GM21526 (cell line): Measurements from ENCODE around the gene ASCC1.
"Not testable (repeated sequence)": the region's sequence is repeated elsewhere in the genome, so short reads cannot be mapped to it uniquely, and the experiment has no call there.

ENCODE experiments used
- ATAC-seq: cut with Tn5 transposase; IDR thresholded peaks from one replicate; pipeline ENCODE4 v1.9.1; 2021; ENCODE audit warnings: moderate library complexity; ENCODE audit not compliant: unreplicated experiment, low FRiP score

Gene ASCC1

DNA sequence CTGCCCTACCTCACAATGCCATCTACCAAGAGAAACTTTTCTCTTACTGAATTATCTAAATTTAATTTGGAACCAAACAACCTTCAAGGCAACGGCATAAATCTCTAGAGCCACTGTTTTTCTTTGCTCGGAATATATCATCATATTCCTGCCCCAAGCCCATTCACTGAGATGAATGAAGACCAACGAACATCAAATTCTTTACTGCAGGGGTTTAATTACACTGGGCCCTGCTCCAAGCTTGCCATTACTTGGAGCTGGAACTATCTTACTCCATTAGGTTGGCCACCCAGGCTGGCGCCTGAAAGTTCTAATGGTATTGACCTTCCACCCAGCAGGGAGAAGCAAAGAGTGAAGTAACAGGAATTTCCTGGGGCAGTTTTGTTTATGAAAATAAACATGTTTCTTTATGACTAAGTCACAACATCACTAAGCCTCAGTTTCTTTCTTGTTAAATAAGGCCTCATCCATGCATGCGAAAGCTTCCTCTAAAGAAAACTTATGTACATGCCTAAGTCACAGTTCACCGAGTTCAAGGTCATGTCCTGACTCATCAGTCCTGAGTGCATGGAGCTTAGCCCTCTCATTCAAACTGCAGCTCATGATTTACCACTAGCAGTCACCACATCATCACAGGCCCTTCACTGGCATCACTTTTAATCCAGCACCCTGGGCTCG lies 42.3 kb downstream of the ASCC1 start:
- no peak for ATAC-seq

- no peak for ATAC-seq
These were observed 42.8 kb downstream of the ASCC1 start for GRCh38 chr10:72173262-72173618.

GRCh38 chr10:72171175-72171630 lies 44.9 kb downstream of the ASCC1 start:
- ATAC-seq: no peak

- no peak for ATAC-seq
These were observed 45.3 kb downstream of the ASCC1 start for GRCh38 chr10:72170733-72171132.

DNA sequence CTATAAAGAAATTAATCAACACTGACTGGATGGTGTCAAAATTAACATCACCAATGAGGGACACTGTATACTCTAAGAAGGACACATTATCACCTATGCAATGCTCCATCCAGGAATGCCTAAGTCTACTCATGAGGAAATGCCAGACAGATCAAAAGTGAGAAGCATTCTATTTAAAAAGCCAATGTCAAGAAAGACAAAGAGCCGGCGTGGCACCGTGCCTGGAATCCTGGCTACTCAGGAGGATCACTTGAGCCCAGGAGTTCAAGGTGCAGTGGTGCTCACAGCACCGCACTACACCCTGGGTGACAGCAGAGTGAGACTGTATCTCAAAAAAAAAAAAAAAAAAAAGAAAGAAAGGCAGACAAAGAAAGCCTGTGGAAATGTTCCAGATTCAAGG lies 45.8 kb downstream of the ASCC1 start:
- no peak for ATAC-seq

- no peak for ATAC-seq
These were observed 49.0 kb downstream of the ASCC1 start for GRCh38 chr10:72167118-72167517.

DNA sequence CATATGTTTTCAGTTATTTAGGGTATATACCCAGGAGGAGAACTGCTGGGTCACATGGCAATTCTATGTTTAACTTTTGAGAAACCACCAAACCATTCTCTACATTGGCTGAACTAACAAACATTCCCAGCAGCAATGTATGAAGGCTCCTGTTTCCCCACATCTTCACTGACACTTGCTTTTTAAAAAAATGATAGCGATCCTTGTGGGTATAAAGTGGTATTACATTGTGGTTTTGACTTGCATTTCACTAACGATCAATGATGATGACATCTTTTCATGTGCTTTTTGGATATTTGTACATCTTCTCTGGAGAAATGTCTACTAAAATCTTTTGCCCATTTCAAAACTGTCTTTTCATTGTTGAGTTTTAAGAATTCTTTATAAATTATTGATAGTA lies 51.5 kb downstream of the ASCC1 start:
- no peak for ATAC-seq

DNA sequence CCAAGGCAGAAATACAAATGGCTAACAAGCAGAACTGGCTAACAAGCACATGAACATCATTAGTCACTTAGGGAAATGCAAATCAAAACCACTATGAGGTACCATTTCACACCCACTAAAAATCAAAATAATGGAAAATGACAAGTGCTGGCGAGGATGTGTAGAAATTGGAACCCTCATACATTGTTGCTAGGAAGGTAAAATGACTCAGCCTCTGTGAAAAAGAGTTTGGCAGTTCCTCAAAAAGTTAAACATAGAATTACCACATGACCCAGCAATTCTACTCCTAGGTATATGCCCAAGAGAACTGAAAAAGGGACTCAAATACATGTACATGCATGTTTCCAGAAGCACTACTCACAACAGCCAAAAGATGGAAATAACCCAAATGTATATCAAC lies 53.1 kb downstream of the ASCC1 start:
- ATAC-seq: no peak

GRCh38 chr10:72158176-72158575 lies 57.9 kb downstream of the ASCC1 start:
- no peak for ATAC-seq

DNA sequence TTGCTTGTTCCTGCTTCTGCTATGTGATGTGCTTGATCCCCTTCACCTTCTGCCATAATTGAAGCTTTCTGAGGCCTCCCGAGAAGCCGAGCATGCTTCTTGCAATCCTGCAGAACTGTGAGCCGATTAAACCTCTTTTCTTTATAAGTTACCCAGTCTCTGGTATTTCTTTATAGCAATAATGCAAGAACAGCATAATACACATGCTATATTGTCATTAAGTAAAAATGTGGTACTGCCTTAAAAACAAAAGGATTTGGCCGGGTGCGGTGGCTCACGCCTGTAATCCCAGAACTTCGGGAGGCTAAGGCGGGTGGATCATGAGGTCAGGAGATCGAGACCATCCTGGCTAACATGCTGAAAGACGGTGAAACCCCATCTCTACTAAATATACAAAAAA lies 59.9 kb downstream of the ASCC1 start:
- ATAC-seq: no peak

GRCh38 chr10:72152286-72152685 lies 63.8 kb downstream of the ASCC1 start:
- ATAC-seq: no peak

GRCh38 chr10:72150746-72151478 lies 65.2 kb downstream of the ASCC1 start:
- ATAC-seq: not testable (repeated sequence)

DNA sequence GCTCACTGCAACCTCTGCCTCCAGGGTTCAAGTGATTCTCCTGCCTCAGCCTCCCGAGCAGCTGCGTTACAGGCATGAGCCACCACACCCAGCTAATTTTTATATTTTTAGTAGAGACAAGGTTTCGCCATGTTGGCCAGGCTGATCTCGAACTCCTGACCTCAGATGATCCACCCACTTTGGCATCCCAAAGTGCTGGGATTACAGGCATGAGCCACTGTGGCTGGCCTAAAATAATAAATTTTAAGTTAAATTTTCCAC lies 68.8 kb downstream of the ASCC1 start:
- ATAC-seq: not testable (repeated sequence)

GRCh38 chr10:72146559-72147323 lies 69.3 kb downstream of the ASCC1 start:
- no peak for ATAC-seq

- ATAC-seq: no peak
These were observed 70.0 kb downstream of the ASCC1 start for GRCh38 chr10:72146071-72146470.

DNA sequence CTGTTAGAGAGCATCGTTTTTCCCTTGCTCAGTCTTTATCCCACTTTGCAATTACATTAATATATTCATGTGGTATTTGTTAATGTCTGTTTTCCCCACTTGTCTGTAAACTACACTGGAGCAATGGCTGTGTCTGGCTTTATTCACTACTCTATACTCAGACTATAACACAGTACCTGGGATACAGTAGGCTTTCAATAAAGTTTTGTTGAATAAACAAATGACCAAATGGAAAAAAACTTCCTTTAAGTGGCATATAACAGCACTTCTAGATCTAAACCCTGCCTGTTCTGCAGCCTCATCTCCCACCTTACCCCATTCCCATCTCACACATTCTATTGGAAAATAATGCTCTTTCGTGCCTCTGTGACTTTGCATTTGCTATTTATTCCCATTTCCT lies 70.4 kb downstream of the ASCC1 start:
- no peak for ATAC-seq

DNA sequence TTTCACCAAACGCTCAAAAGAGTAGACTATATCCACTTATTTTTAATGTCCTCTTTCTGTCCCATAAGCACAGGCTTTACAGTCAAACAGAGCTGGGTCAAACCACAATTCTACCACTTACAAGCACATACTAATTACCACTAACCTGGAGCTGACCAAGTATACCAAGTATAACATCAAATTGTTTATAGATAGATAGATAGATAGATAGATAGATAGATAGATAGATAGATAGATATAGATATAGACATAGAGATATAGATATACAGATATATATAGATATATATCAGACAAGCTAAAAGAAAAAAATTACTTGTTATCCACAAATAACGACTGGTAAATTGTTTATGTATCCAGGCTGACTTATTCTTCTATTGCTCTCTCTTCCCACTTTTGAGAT lies 75.2 kb downstream of the ASCC1 start:
- ATAC-seq: no peak

DNA sequence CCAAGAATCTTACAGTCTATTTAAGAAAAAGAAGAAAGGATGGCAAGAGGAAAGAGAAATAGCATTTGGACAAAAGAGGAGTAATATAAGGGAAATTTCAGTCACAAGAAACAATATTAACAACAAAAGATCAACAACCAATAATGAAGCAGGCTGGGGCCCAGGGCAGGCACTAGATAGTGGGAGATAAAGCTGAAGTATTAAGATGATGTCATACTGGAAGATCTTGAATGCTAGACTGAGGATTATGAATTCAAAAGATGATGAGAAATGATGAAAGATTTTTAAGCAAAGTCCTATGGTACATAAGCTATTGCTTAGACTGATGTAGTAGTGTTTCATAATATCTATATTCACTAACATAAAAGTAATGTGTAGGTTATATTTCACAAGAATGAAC lies 75.9 kb downstream of the ASCC1 start:
- no peak for ATAC-seq

DNA sequence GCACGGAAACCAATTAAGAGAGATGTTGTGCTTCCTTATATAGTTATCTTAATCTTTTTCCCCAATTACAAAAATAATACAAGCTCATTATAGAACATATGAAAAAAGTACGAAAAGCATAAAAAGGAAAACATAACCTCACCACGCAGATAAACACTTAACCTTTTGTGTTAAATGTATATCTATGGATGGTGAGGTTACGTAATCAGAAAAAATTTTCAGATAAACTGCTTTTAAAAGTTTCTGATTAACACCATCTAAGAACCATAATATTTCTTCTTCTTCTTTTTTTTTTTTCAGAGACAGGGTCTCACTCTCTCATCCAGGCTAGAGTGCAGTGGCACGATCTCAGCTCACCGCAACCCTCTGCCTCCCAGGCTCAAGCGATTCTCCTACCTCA lies 78.5 kb downstream of the ASCC1 start:
- no peak for ATAC-seq

GRCh38 chr10:72136225-72136624 lies 79.9 kb downstream of the ASCC1 start:
- not testable (repeated sequence) for ATAC-seq

DNA sequence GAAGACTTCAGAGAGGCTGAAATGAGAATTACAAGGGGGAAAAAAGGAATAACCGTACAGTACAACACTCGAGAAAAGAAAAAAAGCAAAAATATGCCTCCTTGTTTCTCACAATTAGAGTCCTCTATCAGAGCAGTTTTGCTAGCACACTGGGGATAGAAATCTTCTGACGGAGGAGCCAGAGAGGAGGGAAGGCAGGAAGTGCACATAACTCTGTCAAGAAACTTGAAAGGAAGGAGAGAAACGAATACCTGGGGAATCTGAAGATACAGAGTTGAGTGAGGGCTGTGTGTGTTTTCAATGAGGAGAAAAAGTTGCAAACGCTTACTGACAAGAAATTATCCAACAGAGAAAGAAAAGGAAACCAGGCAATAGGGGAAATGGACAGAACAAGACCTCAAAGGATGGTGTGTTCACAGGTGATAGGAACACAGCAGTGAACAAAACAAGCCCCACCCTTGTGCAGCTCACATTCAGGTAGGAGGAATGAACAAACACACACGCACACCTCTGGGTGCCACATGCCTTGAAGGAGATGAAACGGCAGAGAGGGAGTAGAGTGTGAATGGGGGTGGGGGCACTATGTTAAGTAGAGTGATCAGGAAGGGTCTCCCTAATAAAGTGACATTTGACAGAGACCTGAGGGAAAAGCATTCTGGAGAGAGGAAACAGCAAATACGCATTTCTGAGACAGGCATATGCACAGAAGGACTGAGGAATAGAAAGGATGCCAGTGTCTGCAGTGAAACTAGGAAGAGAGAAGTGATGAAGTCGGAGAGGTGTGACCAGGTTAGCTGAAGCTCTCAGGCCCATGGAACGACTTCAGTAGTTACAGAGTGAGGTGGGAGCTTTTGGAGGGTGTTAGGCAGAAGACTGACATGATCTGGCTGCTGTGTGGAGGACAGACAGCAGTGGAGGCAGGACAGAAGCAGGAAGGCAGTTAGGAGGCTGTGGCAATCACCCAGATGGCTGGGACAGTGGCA lies 81.0 kb downstream of the ASCC1 start:
- no peak for ATAC-seq
